NCI-H748 treated with DMSO at 0.1 percent for 48 hours (cell line): ENCODE results near the gene LSR.
"Not testable (repeated sequence)": the region's sequence is repeated elsewhere in the genome, so short reads cannot be mapped to it uniquely, and the experiment has no call there.

Experiments
- DNase-seq: peaks from one replicate; lab custom pipeline; 2025; lab: John Stamatoyannopoulos, UW

Gene LSR

DNA sequence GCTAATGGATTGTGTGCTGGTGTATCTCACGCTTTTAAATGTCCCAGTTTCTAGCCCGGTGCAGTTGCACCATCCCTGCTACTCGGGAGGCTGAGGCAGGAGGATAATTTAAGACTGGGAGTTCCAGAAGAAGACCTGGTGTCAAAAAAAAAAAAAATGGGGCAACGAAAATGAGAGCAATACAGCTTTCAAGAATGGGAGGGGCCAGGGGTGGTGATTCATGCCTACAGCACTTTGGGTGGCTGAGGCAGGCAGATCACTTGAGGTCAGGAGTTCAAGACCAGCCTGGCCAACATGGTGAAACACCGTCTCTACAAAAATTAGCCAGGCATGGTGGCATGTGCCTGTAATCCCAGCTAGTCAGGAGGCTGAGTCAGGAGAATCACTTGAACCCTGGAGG, 37.3 kb downstream of the LSR start:
- not testable (repeated sequence) for DNase-seq

DNA sequence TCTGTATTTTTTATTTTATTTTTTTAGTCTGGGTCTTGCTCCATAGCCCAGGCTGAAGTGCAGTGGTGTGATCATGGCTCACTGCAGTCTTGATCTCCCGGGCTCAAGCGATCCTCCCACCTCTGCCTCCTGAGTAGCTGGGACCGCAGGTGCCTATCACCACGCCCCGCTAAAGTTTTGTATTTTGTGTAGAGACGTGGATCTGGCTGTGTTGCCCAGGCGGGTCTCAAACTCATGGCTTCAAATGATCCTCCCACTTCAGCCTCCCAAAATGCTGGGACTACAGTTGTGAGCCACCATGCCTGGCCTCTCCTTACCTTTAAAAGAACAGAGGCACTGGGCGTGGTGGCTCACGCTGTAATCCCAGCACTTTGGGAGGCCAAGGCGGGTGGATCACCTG, 38.9 kb downstream of the LSR start:
- DNase-seq: no peak

DNA sequence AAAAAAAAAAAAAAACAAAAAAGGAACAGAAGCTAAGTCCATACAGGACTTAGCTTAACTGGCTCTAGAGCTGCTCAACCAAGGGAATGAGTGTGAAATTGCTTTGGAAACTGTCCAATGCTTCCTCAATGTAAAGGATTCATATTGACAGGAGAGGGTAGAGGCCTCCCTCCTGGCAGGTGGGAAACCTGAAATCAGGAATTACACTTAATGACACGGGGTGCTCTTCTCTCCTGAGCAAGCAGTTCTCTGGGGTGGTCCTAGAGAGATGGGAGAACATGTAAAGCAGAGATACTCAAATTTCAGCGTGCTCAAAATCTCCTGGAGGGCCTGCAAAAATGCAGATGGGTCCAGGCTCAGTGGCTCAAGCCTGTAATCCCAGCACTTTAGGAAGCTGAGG, 39.5 kb downstream of the LSR start:
- no peak for DNase-seq

GRCh38 chr19:35288906-35289305, 40.1 kb downstream of the LSR start:
- no peak for DNase-seq

GRCh38 chr19:35290381-35291127, 41.8 kb downstream of the LSR start:
- DNase-seq: no peak

- no peak for DNase-seq
Measured at GRCh38 chr19:35291259-35291658, 42.5 kb downstream of the LSR start.

DNA sequence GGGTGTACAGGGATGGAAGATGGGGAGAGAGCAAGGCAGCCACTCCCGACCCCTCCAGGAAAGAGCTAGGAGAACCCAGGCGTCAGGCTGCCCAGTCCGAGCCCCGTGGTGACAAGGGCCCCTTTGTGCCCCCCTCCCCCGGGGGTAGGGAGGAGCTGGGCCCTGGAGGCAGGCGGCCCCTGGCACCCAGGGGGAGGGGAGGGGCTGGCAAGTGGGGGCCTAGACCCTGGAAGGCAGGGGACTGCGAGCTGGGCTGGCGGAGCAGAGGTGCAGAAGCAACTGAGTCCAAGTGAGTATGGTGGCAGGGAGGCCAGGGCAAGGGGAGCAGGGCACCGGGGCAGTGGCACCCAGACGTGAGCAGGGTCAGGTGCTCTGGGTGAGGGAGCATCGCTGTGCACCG, 43.1 kb downstream of the LSR start, which contains the start of gene MAG:
Gene MAG, plus strand, starts transcription at position 246 of the 400 bp plus-strand sequence. CDS start 3,248 bp downstream, outside the sequence.
- DNase-seq: no peak

DNA sequence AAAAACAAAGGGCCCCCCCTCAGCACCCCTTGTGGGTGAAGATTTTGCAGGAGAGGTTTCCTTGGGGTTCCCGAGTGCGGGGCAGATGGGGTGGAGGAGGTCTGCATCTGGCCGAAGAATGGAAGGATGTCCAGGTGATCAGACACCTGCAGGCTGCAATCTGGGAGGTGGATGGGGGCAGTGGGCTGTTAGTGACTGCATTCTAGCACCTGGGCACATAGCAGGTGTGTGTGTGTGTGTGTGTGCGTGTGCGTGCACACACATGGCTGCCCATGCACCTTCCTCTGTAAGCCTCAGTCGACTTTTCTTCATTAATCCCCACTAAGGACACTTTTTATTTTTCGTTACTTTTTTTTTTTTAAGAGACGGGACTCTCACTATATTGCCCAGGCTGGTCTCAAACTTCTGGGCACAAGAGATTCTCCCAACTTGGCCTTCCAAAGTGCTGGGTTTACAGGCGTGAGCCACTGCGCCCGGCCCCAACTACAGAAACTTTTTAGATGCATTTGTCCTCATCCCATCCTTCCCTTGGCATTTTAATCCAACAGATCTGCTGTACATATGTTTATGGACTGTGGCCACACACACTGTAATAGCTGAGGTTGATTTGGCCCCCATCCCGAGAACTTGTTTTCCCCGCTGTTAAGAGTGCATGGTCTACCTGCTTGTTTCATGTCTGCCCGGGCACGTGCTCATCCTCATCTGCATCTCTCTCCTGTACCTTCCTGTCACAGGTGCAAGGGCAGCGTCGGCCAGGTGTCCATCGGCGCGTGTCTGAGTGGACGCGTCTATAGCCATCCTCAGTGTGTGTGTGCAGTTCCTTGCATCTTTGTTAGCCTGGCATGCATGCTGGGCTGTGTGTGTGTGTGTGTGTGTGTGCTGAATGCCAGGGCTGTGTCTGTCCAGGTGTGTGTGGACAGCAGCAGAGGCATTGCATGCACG, 43.9 kb downstream of the LSR start:
- DNase-seq: no peak

- no peak for DNase-seq
Measured at GRCh38 chr19:35293363-35293739, 44.5 kb downstream of the LSR start.

DNA sequence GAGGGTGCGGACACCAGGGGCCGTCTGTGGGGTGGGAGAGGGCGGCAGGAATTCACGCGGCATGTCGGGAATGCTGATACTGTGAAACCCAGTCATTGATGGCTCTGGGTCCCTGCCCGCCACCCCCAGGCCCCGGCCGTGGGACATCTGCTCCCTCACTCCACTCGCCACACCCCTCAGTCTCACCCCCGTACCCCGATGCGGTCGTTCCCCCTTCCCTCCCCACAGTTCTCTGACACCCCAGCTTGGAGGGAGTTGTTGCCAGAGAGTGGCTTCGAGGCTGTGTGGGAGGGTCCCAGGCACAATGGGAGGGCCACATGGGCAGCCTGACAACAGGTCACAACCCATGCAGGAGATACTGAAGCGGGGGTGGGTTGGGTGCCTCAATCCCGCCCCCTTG, 45.0 kb downstream of the LSR start:
- DNase-seq: no peak

DNA sequence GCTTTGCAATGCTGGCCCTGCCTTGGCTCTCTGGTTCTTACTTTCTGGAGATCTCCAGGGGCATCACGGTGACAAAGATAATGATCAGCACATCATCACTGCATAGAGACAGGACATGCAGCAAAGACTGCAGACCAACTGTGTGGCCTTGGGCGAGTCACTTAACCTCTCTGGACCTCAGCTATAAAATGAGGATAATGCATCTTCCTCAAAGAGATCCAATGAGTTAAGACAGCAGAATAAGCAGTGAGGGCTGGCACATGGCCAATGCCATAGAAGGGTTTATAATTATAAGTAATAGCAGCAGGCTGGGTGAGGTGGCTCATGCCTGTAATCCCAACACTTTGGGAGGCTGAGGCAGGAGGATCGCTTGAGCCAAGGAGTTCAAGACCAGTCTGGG, 45.5 kb downstream of the LSR start:
- DNase-seq: no peak

DNA sequence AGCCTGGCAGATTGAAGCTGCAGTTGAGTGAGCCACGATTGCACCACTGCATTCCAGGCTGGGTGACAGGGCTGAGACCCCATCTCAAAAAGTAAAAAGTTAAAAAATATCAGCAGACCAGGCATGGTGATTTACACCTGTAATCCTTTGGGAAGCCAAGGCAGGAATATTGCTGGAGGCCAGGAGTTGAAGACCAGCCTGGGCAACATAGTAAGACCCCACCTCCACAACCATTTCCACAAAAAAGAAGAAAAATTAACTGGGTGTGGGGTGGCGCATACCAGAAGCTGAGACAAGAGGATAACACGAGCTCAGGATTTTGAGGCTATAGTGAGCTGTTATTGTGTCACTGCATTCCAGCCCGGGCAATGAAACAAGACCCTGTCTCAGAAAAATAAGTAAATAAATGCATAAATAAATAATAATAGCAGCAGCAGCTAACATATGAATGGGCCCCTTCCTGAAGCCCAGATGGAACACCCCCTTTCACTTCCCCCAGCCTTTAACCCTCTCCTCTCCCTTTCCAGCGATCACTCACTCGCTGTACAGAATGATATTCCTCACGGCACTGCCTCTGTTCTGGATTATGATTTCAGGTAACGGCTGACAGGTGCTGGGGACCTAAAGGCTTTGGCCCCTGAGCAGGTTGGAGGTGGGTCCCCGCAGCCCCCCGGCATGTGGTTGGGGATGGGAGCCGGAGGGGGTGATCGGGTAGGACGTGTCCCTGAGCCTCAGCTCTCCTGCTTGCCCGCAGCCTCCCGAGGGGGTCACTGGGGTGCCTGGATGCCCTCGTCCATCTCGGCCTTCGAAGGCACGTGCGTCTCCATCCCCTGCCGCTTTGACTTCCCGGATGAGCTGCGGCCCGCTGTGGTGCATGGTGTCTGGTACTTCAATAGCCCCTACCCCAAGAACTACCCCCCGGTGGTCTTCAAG, 46.3 kb downstream of the LSR start:
- DNase-seq: no peak

GRCh38 chr19:35295792-35296462, 47.1 kb downstream of the LSR start:
- DNase-seq: no peak

DNA sequence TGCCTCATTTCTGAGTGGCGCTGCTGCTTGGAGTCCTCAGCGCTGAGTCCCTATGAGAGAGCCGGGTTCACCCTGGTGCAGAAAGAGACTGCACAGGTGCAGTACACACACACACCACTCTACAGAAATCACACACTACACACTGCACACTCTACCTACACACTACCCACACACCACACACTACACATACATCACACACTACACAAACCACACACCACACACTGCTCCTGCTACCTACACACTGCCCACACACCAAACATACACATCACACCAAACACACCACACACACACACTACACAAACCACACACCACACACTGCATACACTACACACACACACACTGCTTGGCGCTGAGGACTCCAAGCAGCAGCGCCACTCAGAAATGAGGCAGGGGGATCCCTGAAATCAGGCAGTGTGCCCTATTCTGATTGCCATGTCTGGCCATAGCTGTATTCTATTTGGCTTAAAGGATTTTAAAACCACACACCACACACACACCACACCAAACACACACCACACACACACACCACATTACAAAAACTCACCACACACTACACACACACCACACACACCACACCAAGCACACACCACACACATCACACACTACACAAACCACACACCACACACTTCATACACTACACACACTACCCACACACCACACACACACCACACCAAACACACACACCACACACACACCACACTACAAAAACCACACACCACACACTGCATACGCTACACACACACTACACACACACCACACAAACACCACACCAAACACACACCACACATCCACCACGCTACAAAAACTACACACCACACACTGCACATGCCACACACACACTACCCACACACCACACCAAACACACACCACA, 48.1 kb downstream of the LSR start:
- no peak for DNase-seq

DNA sequence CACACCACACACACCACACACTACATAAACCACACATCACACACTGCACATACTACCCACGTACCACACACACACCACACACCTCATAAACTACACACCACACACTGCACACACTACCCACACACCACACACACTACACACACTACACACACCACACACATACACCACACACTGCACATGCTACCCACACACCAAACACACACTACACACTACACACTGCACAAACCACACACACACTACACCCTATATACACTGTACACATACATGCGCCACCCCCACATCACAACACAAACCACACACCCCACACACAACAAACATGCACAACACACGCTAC, 48.7 kb downstream of the LSR start:
- DNase-seq: no peak

DNA sequence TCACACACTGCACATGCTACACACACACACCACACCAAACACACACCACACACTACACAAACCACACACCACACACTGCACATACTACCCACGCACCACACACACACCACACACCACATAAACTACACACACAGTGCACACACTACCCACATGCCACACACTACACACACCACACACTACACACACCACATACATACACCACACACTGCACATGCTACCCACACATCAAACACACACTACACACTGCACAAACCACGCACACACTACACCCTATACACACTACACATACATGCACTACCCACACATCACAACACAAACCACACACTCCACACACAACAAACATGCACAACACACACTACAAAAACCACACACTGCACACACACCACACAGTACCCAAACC, 49.1 kb downstream of the LSR start:
- no peak for DNase-seq

DNA sequence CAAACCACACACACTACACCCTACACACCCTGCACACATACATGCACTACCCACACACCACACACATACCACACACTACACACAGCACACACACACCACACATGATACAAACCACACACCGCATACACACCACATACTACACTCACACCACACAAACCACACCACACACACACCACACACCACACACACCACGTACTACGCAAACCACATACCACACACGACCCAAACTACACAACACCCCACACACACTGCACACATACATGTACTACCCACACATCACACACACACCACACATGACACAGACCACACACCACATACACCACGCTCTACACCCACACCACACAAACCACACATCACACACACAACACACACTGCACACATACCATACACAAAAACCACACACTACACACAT, 49.8 kb downstream of the LSR start:
- DNase-seq: no peak

- DNase-seq: no peak
Measured at GRCh38 chr19:35299523-35300338, 50.9 kb downstream of the LSR start.

DNA sequence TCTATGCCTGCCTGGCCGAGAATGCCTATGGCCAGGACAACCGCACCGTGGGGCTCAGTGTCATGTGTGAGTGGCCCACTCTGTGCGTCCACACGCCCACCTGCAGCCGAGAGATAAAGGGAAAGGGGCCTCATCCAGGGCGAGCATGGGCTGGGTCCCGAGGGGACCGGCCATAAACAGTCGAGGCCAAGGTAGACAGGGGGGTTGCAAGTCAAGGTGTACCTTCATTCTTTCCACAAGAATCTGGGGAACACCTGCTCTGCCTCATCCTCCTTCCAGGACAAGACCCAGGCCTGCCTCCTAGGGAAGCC, 51.5 kb downstream of the LSR start:
- DNase-seq: no peak

DNA sequence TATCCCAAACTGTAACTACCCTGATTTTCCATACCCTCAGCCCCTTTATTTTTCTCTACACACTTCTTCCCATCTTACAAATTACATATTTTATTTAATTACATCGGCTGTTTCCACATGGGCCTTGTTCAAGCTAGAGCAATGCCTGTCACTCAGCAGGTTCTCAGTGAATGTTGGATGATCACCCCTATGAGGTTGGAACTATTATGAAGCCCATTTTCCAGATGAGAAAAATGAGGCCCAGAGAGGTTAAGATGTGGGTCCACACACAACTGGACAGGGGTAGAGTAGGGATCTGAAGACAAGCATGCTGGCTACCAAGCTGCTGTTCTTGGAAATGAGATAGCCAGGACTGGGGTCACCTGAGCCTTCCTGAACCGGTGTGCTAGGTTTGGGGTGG, 53.2 kb downstream of the LSR start:
- no peak for DNase-seq
